Erythroblast (primary cell): ENCODE data around the gene SIRT5.

Source experiments
- GATA1 ChIP-seq: IDR thresholded peaks from 2 replicates; pipeline ENCODE4 v1.6.1; 2011; ENCODE audit warnings: low read depth, mild to moderate bottlenecking, control low read depth, low read length, moderate library complexity
- POLR2A ChIP-seq: IDR thresholded peaks from 2 replicates; pipeline ENCODE4 v1.6.1; 2011; ENCODE audit warnings: mild to moderate bottlenecking, low read length

GRCh38 chr6:13660273-13660672 lies 85.9 kb downstream of the SIRT5 start:
- TF ChIP-seq POLR2A, result no peak
- TF ChIP-seq GATA1, result no peak
